Measurements from ENCODE around the gene PLCG1.

PLCG1 gene

GRCh38 chr20:41187668-41188067 is 50.3 kb downstream of the PLCG1 start:
- TF ChIP-seq CTCF (IDR thresholded peaks at IDR 0.05; ENCODE audit: low read length, missing control alignments), result no peak
- no peak for DNase-seq (ENCODE audit: low read depth)
- H3K4me3 ChIP-seq (replicated peaks; ENCODE audit: low read depth, low read length), result no peak overlapping the region

GRCh38 chr20:41191562-41192500 is 54.5 kb downstream of the PLCG1 start:
- no peak for DNase-seq (ENCODE audit: low read depth)
- H3K4me3 ChIP-seq (replicated peaks; ENCODE audit: low read depth, low read length), result no peak overlapping the region
- no peak for TF ChIP-seq CTCF (IDR thresholded peaks at IDR 0.05; ENCODE audit: low read length, missing control alignments)

- DNase-seq (ENCODE audit: low read depth), result no peak
- no peak for TF ChIP-seq CTCF (IDR thresholded peaks at IDR 0.05; ENCODE audit: low read length, missing control alignments)
- no peak overlapping the region for H3K4me3 ChIP-seq (replicated peaks; ENCODE audit: low read depth, low read length)
Measured at GRCh38 chr20:41192575-41192974, 55.2 kb downstream of the PLCG1 start.

GRCh38 chr20:41196653-41197225 is 59.4 kb downstream of the PLCG1 start:
- TF ChIP-seq CTCF (IDR thresholded peaks at IDR 0.05; ENCODE audit: low read length, missing control alignments), result no peak
- H3K4me3 ChIP-seq (replicated peaks; ENCODE audit: low read depth, low read length), result no peak overlapping the region
- DNase-seq (ENCODE audit: low read depth), result no peak

- no peak for DNase-seq (ENCODE audit: low read depth)
- TF ChIP-seq CTCF (IDR thresholded peaks at IDR 0.05; ENCODE audit: low read length, missing control alignments), result no peak
- H3K4me3 ChIP-seq (replicated peaks; ENCODE audit: low read depth, low read length), result no peak overlapping the region
Measured at GRCh38 chr20:41198443-41198842, 61.1 kb downstream of the PLCG1 start.

GRCh38 chr20:41200446-41201202 is 63.3 kb downstream of the PLCG1 start:
- no peak for TF ChIP-seq CTCF (IDR thresholded peaks at IDR 0.05; ENCODE audit: low read length, missing control alignments)
- no peak overlapping the region for H3K4me3 ChIP-seq (replicated peaks; ENCODE audit: low read depth, low read length)
- peak; percentile 77 for DNase-seq (ENCODE audit: low read depth)
